GM12892 (cell line): ENCODE data around the gene PTPRN2.

Experiments
- POLR2A ChIP-seq: IDR thresholded peaks from 2 replicates; pipeline ENCODE4 v1.6.1; 2011; ENCODE audit warnings: low read depth, low read length, control low read depth
- POLR2AphosphoS5 ChIP-seq: IDR thresholded peaks from 2 replicates; pipeline ENCODE4 v1.6.1; 2011; ENCODE audit warnings: low read depth, low read length, control low read depth
- TAF1 ChIP-seq: IDR thresholded peaks from 2 replicates; pipeline ENCODE4 v1.6.1; 2011; ENCODE audit warnings: low read depth, mild to moderate bottlenecking, control low read depth, low read length, borderline replicate concordance

DNA sequence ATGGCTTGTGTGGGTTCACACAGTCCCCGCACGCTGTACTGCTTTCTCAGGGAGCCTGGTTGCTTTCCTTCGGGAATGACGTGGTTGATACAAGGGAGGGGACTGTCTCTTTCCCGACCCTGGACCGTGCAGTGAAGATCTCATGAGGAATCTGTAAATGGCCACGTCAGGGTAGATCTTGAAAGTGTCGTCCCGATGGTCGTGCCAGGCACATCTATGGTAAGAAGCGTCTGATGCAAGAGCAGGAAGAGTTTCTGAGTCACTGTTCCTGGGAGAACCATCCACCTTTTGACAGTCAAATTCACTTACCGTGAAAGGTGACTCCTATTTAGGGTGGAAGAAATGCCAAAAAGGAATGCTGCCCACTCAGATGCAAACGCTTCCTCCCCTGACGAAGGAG is 500.4 kb downstream of the PTPRN2 start:
- TF ChIP-seq POLR2A, result no peak
- no peak for TF ChIP-seq POLR2AphosphoS5
- TF ChIP-seq TAF1, result no peak
